GM12878 (cell line): ENCODE measurements around the gene MMP15. TPM values are rescaled to one million over a fixed set of nuclear protein-coding genes. Genes with fewer than 3 reads are reported as not detected.

Experiments used
- ATAC-seq: fragments of 200-7000 bp; cut with Tn5 transposase; 3 replicates; pipeline ENCODE4 v1.9.1; 2020; ENCODE audit warnings: mild to moderate bottlenecking, moderate library complexity
- BruUV-seq: library from RNA; stranded (reverse); fragments of 400-500 nt; replicated peaks from 2 replicates; lab custom pipeline; 2021; lab: Mats Ljungman, UMichigan
- CTCF ChIA-PET: fragments of 300-600 bp; sonication (Branson Sonifier 250); formaldehyde crosslinking; extraction: SDS; loops from one replicate; lab custom pipeline; 2021; ENCODE audit warnings: inconsistent platforms; lab: Yijun Ruan, JAX
- POLR2A ChIA-PET: fragments of 350-600 bp; formaldehyde crosslinking; extraction: SDS; loops from one replicate; lab custom pipeline; 2021; ENCODE audit warnings: inconsistent platforms; lab: Charles Lee
- RAD21 ChIA-PET: fragments of 300-600 bp; sonication (Branson Sonifier 250); formaldehyde crosslinking; loops from one replicate; lab custom pipeline; 2023; ENCODE audit warnings: antibody characterized with exemption; ENCODE audit not compliant: unreplicated experiment; lab: Charles Lee
- SMC1A ChIA-PET: fragments of 300-600 bp; sonication (Branson Sonifier 250); formaldehyde crosslinking; loops from one replicate; lab custom pipeline; 2023; ENCODE audit not compliant: unreplicated experiment, uncharacterized antibody; lab: Charles Lee
- DNase-seq: peaks from one replicate; pipeline ENCODE4 v3.0.0-alpha.2; 2011; ENCODE audit warnings: low read depth, low spot score
- FAIRE-seq: peaks from 3 replicates; lab custom pipeline; 2011; peaks lifted over from hg19 to GRCh38; lab: Jason Lieb, UNC
- H2AFZ ChIP-seq: 2 replicates; pipeline ENCODE4 v1.6.0; 2011; ENCODE audit warnings: low read depth, low read length, control low read depth; ENCODE audit not compliant: control insufficient read depth
- H3K27ac ChIP-seq: 2 replicates; pipeline ENCODE4 v1.5.1; 2011; ENCODE audit warnings: control low read depth; ENCODE audit not compliant: control insufficient read depth, insufficient read depth
- H3K27me3 ChIP-seq, 2 experiments: replicated peaks in 1 of 2; 2 replicates each; pipeline versions ENCODE4 v1.6.0 to v1.6.1; 2011; ENCODE audit warnings: low read length in 1 of 2; ENCODE audit not compliant: control insufficient read depth in 2 of 2, insufficient read depth in 2 of 2
- H3K36me3 ChIP-seq, 2 experiments: 2 replicates each; pipeline ENCODE4 v1.5.1; 2011; ENCODE audit warnings: low read length in 1 of 2; ENCODE audit not compliant: control insufficient read depth in 2 of 2, insufficient read depth in 2 of 2
- H3K4me1 ChIP-seq: 2 replicates; pipeline ENCODE4 v1.6.1; 2011; ENCODE audit warnings: mild to moderate bottlenecking, low read length, moderate library complexity, mixed read lengths; ENCODE audit not compliant: control insufficient read depth, insufficient read depth
- H3K4me2 ChIP-seq: 2 replicates; pipeline ENCODE4 v1.6.0; 2011; ENCODE audit warnings: control low read depth; ENCODE audit not compliant: control insufficient read depth, insufficient read depth
- H3K4me3 ChIP-seq: fragments of 200-600 bp; sonication (generic); 2 replicates; pipeline ENCODE4 v1.5.1; 2016
- H3K79me2 ChIP-seq: 2 replicates; pipeline ENCODE4 v1.6.0; 2011; ENCODE audit warnings: low read length; ENCODE audit not compliant: control insufficient read depth, insufficient read depth
- H3K9ac ChIP-seq: 2 replicates; pipeline ENCODE4 v1.8.0; 2011; ENCODE audit warnings: low read length, control low read depth, mixed read lengths; ENCODE audit not compliant: control insufficient read depth, insufficient read depth
- H3K9me3 ChIP-seq: replicated peaks from 3 replicates; pipeline ENCODE4 v1.5.1; 2011; ENCODE audit warnings: mild to moderate bottlenecking, low read length; ENCODE audit not compliant: control insufficient read depth, insufficient read depth
- H4K20me1 ChIP-seq: 2 replicates; pipeline ENCODE4 v1.6.0; 2011; ENCODE audit not compliant: control insufficient read depth, insufficient read depth
- CBX3 ChIP-seq: fragments of 200-600 bp; sonication (generic); IDR thresholded peaks from 2 replicates; pipeline ENCODE4 v1.6.1; 2016; ENCODE audit warnings: low read depth, borderline replicate concordance
- RUNX3 ChIP-seq: IDR thresholded peaks from 2 replicates; pipeline ENCODE4 v1.6.1; 2012; ENCODE audit warnings: low read length, inconsistent platforms
- WGBS: methylation state at CpG from one replicate; pipeline ENCODE4 v1.1.6; 2016; ENCODE audit warnings: low lambda C conversion rate; ENCODE audit not compliant: insufficient replicate concordance, insufficient coverage; ENCODE audit errors: missing lambda C conversion rate; 5-methylcytosine and 5-hydroxymethylcytosine counted together
- in situ Hi-C: fragments of 300-500 bp; cut with MboI; formaldehyde crosslinking; loops from 9 replicates; pipeline ENCODE4 v1.14.3; 2018; ENCODE audit warnings: mixed read lengths
- intact Hi-C: fragments of 100-400 bp; cut with micrococcal nuclease; formaldehyde crosslinking; loops from one replicate; pipeline ENCODE4 v1.14.2; 2022; ENCODE audit not compliant: unreplicated experiment
- polyA plus RNA-seq, 11 experiments: library from polyadenylated mRNA; depleted of rRNA in 4 of 11; unstranded in 6 of 11; stranded (reverse) in 5 of 11; fragments of >200 nt; fragmentation: Nextera tagmentation in 4 of 11; fragmentation: Illumina TruSeq in 1 of 11; extraction: Ambion mirVana in 4 of 11; extraction: Trizol in 1 of 11; gene quantifications; 1 replicate in 1 of 11; 2 replicates in 10 of 11; pipeline versions ENCODE4 v1.2.1 to v1.2.3, GENCODE V29; 2011 to 2016; ENCODE audit warnings: inconsistent platforms in 2 of 11, missing spikeins in 2 of 11, low read depth in 1 of 11
- total RNA-seq, 4 experiments: library from RNA; depleted of rRNA in 3 of 4; stranded (reverse); fragments of >200 nt in 3 of 4; fragmentation: Illumina TruSeq in 1 of 4; extraction: Trizol in 1 of 4; gene quantifications; 2 replicates each; pipeline versions ENCODE4 v1.2.1 to v1.2.3, GENCODE V29; 2013 to 2021
- TF ChIP-seq, protein P1 (sequence below): IDR thresholded peaks from 2 replicates; pipeline ENCODE4 v1.6.1; 2012; ENCODE audit warnings: mild to moderate bottlenecking, low read depth, low read length
- TF ChIP-seq, protein P2 (sequence below): IDR thresholded peaks from 2 replicates; pipeline ENCODE4 v1.6.1; 2012; ENCODE audit warnings: low read depth, low read length, improper control_type of control experiment

The MMP15 gene
- total and polyA plus RNA-seq, 10 of the 15 experiments (the other 5 are each of a cell fraction or from before 2014, with no cell fraction given): 0.08 to 0.56 (median 0.10) TPM; not detected in 7

DNA sequence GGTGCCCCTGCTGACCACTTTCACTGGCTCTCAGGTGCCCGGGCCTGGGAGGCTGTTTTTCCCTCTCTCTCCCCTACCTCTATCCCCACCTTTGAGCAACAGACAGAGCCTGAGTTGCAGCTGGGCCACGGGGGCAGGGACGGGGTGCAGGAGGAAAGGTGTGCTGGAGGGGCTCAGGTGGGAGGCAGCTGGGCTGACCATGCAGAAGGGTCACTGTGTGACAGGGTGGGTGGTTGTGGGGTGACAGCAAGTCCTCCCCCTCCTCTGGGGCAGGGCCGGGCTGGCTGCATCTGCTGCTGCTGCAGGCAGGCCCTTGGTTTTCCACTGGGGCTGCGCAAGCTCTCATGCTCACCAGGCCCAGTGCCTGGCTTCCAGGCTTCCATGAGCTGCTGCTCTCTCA, 31.7 kb upstream of the MMP15 start:
- H3K27me3 ChIP-seq: no peaks in the 10 kb centered on the region
- TF ChIP-seq, protein P1, sequence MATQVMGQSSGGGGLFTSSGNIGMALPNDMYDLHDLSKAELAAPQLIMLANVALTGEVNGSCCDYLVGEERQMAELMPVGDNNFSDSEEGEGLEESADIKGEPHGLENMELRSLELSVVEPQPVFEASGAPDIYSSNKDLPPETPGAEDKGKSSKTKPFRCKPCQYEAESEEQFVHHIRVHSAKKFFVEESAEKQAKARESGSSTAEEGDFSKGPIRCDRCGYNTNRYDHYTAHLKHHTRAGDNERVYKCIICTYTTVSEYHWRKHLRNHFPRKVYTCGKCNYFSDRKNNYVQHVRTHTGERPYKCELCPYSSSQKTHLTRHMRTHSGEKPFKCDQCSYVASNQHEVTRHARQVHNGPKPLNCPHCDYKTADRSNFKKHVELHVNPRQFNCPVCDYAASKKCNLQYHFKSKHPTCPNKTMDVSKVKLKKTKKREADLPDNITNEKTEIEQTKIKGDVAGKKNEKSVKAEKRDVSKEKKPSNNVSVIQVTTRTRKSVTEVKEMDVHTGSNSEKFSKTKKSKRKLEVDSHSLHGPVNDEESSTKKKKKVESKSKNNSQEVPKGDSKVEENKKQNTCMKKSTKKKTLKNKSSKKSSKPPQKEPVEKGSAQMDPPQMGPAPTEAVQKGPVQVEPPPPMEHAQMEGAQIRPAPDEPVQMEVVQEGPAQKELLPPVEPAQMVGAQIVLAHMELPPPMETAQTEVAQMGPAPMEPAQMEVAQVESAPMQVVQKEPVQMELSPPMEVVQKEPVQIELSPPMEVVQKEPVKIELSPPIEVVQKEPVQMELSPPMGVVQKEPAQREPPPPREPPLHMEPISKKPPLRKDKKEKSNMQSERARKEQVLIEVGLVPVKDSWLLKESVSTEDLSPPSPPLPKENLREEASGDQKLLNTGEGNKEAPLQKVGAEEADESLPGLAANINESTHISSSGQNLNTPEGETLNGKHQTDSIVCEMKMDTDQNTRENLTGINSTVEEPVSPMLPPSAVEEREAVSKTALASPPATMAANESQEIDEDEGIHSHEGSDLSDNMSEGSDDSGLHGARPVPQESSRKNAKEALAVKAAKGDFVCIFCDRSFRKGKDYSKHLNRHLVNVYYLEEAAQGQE: no peak
- TF ChIP-seq CBX3 (no peak), RUNX3 (no peak)
- TF ChIP-seq, protein P2, sequence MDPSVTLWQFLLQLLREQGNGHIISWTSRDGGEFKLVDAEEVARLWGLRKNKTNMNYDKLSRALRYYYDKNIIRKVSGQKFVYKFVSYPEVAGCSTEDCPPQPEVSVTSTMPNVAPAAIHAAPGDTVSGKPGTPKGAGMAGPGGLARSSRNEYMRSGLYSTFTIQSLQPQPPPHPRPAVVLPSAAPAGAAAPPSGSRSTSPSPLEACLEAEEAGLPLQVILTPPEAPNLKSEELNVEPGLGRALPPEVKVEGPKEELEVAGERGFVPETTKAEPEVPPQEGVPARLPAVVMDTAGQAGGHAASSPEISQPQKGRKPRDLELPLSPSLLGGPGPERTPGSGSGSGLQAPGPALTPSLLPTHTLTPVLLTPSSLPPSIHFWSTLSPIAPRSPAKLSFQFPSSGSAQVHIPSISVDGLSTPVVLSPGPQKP: no peak
- BruUV-seq: no TSS peak
- intact Hi-C loops (no loop called here), in situ Hi-C loops (no loop called here)
- CTCF ChIA-PET: interaction anchor here (0.6 kb wide), 1 partner anchor 111 kb away, joined by 3 read pairs; no protein-coding TSS in a partner anchor
- no peaks in the 10 kb centered on the region; a peak in 1 of 4 replicates for H3K36me3 ChIP-seq
- H2AFZ ChIP-seq: no peak overlapping the region
- H3K9ac ChIP-seq: no peak overlapping the region
- no peaks in the 10 kb centered on the region for H3K9me3 ChIP-seq
- no peak overlapping the region for H3K4me3 ChIP-seq
- H3K4me1 ChIP-seq: peaks cover 2% of the 10 kb centered on the region
- SMC1A ChIA-PET: no interaction called here
- H4K20me1 ChIP-seq: no peaks in the 10 kb centered on the region
- WGBS: 79% methylated on average over 5 of the region's 5 CpGs
- ATAC-seq (no peak), FAIRE-seq (no peak), DNase-seq (no peak)
- H3K79me2 ChIP-seq: no peaks in the 10 kb centered on the region
- H3K4me2 ChIP-seq: no peak overlapping the region
- RAD21 ChIA-PET: no interaction called here
- POLR2A ChIA-PET: interaction anchor here (0.5 kb wide), 1 partner anchor 39 kb away, joined by 3 read pairs; no protein-coding TSS in a partner anchor
- no peak overlapping the region for H3K27ac ChIP-seq
